Measurements from ENCODE around the gene LAMP1.
"Not testable (repeated sequence)": the region's sequence is repeated elsewhere in the genome, so short reads cannot be mapped to it uniquely, and the experiment has no call there.

LAMP1 gene, protein sequence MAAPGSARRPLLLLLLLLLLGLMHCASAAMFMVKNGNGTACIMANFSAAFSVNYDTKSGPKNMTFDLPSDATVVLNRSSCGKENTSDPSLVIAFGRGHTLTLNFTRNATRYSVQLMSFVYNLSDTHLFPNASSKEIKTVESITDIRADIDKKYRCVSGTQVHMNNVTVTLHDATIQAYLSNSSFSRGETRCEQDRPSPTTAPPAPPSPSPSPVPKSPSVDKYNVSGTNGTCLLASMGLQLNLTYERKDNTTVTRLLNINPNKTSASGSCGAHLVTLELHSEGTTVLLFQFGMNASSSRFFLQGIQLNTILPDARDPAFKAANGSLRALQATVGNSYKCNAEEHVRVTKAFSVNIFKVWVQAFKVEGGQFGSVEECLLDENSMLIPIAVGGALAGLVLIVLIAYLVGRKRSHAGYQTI

DNA sequence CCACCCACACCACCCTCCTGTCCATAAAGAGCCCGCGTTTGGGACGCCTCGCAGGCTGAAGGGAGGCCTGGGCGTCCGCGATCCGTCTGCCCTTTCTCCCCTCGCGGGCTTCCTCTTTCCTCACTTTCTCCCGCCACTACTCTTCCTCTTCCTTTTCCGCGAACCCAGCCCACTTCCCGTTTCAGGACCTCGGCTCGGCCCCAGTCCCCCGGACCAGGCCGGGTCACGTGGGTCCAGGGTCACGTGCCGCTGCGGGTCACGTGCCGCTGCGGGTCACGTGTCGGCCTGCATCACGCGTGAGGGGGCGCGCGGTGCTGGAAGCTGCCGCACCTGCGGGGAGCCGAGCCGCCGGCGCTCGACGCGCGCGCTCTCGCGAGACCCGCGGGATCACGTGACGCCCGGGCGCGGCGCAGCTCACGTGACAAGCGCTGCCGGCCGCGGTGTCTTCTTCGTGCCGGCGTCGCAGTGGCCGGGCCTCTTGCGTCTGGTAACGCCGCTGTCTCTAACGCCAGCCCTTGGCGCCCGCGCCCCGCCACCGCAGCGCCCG lies at the start of gene LAMP1:
LAMP1 (plus strand) TSS at position 417 of the 547 bp plus-strand sequence. CDS start 196 bp downstream, outside the sequence.
- peak; percentile 99 for DNase-seq

DNA sequence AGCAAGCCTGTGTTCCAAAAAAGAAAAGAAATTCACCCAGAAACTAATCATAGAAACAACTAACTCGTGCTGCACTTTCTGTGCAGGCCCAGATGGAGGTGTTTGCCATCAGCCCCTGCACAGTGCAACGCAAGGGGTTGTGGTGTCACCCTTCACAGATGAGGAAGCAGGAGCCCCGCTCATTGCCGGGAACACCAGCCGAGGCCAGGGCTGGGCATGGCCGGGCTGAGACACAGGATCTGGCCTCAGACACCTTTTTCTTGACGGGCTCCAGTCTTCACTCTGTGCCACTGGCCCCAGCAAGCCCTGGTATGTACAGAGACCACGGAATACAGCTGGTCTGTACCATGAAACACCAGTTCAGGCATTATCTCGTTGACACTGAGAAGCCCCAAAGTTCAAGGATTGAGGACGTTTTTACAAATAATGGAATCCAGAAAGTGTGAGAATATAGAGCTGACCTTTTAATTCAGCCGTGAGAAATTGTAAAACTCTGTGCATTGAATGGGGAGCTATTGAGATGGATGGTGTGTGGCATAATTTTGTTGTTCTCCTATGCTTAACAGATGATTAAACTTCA lies 44.4 kb upstream of the LAMP1 start:
- DNase-seq = no peak

DNA sequence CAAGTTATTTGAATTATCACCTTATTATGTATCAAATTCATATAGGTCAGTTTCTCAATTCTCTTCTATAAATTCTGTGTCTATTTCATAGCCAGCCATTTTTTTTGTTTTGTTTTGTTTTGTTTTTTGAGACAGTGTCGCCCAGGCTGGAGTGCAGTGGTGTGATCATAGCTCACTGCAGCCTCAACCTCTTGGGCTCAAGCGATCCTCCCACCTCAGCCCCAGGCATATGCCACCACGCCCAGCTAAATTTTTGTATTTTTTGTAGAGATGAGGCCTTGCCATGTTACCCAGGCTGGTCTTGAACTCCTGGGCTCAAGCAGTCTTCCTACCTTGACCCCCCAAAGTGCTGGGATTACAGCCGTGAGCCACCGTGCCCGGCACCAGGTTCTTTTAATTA lies 39.1 kb upstream of the LAMP1 start:
- DNase-seq = not testable (repeated sequence)

DNA sequence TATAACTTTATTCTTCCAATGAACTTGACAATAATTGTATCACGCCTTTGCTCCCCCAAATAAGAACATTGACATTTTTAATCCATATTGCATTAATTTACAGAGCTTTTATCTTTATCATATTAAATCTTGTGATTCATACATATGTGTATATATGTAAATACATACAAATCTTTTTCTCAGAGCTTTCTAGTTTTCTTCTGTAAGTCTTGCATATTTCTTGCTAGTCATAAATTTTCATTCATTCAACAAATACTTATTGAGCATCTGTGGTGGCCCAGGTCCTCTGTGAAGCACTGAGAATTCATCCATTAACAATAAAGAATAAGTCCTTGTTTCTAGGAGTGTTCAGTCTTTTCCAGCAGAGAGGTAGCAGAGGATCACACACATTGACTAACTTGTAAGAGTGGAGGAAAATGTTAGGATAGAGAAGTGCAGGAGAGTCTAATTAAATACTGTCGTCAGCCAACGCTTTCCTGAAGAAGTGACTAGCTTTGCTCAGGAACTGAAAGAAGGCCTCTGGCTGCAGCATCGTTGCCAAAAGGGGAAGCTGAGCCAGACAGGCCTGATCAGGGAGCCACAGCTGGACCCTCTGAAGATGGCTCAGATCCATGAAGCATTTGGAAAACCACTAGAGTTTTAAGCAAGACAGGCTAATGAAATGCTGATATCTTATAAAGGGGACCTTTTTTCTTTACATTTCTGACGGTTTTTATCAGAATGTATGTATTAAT lies 38.6 kb upstream of the LAMP1 start:
- DNase-seq = no peak

DNA sequence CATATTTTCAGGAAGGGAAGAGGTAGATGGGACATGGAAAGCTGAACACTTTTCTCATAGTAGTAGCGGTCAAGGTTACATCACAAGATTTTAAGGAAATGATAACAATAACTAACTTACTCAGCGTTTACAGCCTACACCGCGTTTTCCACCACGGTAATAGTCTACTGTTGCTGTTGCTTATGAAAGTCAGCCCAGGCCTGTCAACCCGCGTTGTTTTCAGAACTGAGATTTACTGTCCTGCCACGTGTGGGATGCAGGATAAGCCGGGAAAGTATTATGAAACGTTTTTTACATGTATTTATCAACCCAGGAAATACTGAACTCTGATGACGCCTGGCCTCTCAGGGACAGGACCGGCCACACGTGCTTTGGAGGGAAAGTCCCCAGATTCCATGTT lies 36.0 kb upstream of the LAMP1 start:
- no peak for DNase-seq

DNA sequence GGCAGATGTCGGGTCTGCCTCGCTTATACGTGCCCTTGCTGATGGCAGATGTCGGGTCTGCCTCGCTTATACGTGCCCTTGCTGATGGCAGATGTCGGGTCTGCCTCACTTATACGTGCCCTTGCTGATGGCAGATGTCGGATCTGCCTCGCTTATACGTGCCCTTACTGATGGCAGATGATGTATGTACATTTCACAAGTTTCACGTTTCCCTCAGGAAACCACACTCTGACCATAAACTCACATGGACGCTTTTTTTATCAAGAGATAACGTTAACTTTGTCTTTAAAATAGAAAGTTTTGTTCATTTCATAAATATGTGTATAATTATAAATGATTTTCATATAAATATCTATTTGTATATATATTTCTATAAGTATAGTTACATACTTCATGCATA lies 34.0 kb upstream of the LAMP1 start:
- not testable (repeated sequence) for DNase-seq

DNA sequence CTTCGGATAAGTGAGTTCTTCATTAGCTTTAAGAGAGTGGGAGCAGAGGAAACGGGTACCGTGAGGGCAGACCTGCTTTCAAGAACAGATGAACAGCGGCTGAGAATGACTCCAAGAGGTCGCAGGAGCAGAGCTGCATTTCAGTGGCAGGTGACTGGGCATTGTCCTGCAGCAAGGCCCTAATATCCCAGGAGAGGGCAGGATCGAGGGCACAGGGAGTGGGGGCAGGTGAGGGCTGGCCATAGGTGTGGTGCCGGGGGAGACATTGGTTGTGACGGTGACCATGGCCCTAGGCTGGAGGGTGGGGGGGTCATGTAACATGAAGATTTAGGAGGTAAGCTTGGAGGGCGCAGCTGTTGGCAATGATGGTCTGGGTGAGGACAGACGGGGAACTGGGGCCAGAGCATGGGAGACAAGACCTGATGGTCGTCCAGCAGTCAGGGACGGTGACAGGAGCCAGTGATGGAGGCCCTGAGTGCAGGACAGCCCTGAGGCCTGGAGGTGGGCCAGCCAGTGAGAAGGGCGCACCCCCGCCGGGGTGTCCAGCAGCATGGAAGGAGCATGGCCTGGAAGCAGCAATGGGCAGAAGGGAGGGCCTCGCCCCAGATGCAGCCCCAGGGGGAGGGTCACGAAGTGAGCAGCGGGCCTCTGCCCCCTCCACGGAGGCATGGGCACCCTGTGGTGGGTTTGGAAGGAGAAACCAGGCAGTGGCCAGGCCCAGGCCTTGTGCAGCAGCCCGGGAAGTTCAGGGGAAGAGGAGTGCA lies 29.2 kb upstream of the LAMP1 start:
- no peak for DNase-seq

DNA sequence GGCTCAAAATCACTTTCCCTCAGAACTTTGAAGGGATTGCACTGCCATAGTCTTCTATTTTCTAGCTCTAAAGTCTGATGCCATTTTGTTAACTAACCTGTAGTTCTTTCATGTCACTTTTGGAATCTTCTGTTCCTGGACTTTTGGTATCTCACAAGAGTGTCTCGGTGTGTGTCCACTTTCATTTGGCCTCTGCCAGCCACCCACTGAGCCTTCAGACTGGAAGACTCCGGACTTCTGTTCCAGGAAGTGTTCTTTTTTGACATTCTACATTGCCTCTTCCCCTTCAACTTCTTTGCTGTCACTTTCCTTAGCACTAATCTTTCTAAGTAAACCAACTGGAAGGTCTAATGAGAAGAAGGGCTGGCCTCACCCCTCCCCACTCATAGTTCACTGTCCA lies 25.0 kb upstream of the LAMP1 start:
- DNase-seq = no peak

DNA sequence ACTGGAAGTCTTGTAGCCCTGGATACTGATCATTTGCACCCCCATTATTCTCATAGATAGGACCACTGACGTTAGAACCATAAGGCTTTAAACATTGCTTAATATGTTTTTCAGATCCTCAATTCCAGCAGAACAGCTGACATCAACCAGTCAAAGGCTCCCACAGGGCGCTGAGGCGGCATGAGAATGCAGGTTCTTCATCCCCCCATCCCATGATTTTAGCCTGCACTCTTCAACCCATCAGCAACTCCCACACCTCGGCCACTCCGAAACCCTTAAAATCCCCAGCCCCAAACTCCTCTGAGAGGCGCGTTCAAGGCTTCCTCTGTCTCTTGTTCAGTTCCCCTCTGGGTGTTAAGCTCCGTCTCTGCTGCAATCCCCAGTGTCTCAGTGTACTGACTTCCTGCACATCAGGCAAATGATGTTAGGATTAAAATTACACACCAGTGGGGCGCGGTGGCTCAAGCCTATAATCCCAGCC lies 24.3 kb upstream of the LAMP1 start:
- DNase-seq = no peak

DNA sequence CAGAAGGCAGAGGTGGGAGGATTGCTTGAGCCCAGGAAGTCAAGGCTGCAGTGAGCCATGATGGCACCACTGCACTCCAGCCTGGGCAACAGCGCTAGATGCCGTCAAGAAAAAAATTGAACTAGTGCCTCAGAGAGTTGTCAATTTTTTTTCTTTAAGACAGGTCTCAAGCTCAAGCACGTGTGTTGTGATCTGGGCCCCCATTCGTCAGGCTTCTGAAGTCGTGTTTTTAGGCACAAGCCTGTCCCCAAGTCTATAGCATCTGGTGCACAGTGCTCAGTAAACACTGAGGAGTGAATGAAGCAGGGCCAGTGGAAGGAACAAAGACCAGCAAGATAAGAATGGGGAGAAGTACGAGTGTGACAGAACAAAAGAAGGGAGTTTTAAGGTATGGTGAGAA lies 23.7 kb upstream of the LAMP1 start:
- no peak for DNase-seq

DNA sequence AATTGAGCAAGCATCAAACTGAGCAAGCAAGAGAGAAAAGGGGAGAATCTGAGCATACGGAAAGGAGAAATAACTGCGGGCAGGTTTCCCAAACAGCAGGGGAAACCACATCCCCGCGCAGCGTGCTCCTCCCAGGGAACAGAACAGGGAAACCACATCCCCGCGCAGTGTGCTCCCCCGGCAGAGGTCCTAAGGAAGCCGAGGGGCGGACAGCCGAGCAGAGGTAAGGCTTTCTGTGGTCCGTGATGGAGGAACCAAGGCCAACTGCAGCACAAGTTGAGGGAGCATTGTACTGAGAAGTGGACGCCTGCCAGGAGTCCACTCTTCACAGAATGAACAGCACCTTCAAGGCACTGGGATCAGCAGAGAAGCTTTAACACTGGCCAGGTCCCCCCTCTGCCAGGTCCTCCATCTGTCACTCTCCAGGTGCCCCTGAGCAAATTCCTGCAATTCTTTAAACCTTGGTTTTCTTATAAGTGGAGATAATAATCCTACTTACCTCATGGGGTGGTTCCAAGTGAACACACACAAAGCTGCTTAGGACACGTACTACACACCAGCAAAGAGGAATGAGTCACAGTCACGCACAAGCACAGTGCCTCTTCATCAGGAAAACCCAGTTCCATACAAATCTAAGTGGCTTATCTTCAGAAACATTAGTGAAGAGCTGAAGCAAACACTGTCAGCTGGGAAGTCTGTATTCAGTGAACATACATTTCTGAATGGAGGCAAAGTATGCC lies 23.0 kb upstream of the LAMP1 start:
- DNase-seq = no peak

DNA sequence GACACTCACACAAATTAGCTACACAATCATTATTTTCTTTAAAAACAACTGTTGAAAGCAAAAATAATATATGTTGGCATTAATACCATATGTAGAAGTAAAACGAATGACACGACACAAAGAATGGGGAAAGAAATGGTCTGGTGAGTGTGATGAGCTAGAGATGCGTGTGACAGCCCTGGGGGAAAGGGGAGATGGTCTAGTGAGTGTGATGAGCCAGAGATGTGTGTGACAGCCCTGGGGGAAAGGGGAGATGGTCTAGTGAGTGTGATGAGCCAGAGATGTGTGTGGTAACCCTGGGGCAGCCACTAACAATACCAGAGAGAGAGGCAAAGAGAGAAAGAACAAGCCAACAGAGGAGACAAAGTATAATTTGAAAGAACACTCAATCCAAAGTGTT lies 22.3 kb upstream of the LAMP1 start:
- no peak for DNase-seq

DNA sequence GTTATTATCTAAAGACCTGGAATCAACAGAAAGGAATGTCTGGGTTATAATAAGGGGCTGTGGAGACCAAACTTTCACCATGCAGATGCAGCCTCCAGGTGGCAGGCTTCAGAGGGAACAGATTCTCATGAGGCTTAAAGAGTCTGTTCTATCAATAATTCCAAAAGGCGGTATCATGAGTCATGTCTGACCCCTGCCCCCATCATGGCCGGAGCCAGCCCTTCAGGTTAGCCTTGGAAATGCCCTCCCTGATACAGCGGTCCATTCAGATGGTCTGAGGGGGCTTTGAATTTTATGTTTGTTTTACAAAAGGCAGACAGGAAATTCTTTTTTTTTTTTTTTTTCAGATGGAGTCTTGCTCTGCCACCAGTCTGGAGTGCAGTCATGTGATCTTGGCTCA lies 21.7 kb upstream of the LAMP1 start:
- DNase-seq = peak; percentile 62

DNA sequence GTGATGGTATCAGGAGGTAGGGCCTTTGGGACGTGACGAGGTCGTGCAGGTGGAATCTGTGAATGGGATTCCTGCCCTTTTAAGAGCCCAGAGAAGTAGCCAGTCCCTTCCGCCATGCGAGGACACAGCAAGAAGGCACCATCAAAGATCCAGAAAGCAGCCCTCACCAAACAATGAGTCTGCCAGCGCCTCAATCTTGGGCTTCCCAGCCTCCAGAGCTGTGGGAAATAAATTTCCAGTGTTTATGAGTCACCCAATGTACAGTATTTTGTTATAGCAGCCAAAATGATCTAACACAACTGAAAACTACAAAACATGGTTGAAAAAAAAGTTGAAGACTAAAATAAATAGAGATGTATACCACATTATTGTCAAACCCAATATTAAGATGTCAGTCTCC lies 16.9 kb upstream of the LAMP1 start:
- DNase-seq = no peak

DNA sequence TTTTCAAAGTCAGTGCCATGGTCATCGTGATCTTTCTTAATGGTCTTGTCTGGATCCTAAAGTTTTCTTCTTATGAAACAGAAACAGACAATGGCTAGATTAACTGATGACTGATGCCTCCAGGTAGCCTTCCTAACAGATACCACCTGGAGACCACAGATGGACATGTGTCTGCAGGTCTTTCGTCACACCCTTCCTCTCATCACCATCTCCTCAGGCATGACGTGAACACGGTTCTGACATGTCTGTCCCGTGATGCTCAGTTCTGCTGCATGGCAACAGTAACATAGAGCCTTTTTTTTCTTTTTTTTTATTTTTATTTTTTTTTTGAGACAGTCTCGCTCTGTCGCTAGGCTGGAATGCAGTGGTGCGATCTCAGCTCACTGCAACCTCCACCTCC lies 13.1 kb upstream of the LAMP1 start:
- no peak for DNase-seq

DNA sequence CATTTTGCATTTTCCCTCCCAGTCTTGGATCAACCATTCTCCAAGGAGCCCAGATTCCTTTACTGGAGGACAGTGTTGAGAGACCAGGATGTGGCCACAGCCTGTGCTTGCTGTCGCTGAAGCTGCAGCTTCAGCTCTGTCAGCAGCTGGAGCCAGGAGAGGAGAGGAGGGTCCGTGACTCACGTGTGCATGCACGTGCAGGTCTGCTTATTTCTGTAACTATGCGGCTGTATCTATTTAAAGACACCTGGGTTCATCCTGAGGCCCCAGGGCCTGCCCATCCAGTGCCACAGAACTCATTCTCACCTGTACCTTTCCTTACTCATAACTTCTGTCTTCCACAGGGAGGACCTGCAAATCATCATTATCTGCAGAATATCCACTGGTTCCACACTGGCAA lies 8.2 kb upstream of the LAMP1 start:
- no peak for DNase-seq

DNA sequence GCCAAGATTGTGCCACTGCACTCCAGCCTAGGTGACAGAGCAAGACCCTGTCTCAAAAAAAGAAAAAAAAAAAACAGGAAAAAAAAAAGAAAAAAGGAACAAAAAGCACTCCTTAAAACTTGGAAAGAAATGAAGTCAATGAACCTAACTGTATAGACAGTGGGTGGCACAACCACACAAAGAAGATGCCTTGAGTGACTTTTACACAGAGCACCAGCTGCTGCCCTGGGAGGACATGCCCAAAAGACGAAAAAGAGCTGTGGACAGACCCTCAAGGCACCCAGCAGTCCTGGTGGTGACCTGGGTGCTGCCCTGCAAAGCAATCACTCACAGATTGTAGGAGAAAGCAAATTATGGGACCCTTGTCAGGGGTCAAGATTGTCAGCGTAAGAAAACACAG lies 5.9 kb upstream of the LAMP1 start:
- no peak for DNase-seq

DNA sequence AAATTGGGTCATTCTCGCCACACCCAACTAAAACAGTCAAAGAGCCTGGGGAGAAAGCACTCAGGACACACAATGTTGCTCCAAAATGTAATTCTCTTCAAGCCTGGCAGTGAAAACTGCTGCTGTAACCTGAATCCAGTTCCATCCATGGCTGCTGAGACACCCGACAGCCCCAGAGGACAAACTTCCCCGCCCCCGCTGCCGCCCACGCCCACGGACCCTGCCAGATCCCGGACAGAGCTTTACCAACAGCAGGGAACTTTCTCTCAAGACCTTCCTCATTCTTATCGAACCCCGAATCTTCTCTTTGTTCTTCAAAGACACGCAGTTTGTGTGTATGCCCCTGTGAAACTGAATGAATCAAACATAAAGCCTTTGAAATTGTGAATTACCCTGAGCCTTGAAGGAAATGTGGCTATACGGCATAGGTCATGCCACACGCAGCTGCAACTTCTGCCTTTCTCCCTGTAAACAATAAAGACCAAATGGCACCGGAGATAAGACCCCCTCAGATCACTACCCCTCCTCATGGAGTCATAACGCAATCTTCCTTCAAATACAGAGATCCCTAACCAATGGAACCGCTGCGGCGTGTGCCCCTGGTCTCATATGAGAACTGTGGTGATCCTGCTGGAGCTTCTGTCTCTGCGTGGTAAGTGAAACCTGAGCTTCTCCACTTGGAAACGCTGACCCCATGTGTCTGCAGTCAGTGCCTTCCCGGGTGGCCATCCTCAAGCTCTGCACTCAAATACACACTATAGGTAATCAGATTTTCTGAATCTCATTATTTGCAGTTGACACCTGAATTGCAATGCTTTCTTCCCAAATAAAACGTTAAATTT lies 4.8 kb upstream of the LAMP1 start:
- peak; percentile 19 for DNase-seq

DNA sequence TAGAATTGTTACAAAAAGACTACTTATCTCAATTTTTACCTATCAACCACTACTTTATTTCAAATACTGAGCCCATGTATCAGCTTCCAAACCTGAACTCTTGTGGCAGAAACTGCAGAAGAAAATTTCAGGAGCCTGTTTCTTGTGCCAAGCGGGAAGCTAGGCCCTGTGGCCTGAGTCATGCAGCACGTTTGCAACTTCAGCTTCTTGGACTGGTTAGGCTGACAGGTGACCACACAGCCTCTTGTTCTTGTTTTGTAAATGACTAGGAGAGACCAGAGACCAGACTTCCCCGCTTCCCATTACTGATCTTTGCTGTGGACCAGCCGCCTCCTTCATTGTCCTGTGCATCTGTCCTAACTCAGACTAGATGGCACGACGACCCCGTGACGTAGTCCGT lies 3.4 kb upstream of the LAMP1 start:
- DNase-seq = no peak

DNA sequence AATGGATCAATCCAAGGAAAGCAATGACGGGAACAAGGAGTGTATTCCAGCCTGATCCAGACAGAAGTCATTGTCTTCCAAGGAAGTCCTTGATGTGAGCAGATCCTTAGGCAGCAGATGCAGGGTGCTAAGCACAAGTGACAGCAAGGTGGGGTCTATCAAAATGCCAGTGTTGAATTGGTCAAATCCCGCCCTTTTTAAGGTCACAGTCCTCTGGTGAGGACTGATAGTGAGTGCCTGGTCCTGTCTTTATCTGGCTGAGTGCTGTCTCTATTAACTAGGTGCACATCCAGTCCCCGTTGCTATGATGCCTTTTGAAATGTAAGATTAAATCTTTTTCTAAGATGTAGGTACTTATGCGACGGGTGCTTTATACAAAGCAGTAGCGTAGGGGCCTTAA lies 1.3 kb upstream of the LAMP1 start:
- no peak for DNase-seq

DNA sequence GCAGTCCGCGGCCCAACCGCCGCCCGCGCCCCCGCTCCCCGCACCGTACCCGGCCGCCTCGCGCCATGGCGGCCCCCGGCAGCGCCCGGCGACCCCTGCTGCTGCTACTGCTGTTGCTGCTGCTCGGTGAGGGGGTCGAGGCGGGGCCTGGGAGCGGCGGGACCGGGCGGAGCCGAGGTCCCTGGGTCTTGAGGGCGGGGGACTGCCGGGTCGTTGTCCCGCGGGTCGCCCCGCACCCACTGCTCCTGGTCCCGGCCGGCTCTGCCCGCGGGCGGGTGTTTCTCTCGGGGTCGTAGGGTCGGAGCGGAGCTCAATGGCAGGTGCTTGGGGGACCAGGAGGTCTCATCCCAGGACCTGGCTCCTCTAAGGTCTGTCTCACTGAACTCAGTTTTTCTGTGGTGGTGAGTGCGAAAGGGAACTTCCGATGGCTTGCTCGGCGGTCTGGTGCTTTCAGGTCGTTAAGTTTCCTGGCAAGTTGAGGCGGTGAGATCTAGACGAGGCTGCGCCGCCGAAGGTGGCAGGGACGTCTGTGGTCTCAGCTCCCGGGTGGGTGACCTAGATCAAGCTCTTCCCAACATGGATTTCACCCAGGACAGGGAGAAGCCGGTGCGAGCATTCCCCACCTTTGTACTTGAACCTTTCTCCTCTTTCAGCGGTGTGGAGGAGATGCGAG lies 467 bp downstream of the LAMP1 start:
- peak; percentile 28 for DNase-seq
